Mucosa of descending colon (tissue), 3 donors: ENCODE data around the gene ALS2. TPM values are rescaled to one million over a fixed set of nuclear protein-coding genes. Genes with fewer than 3 reads are reported as not detected.

ENCODE experiments used
- ATAC-seq: fragments of 200-7000 bp; cut with Tn5 transposase; one replicate; pipeline ENCODE4 v1.9.1; 2020; ENCODE audit warnings: mild to moderate bottlenecking, moderate library complexity
- DNase-seq, 3 donors: peaks; one replicate each; pipeline ENCODE4 v3.0.0-alpha.2; 2020
- H3K36me3 ChIP-seq: fragments of 200-600 bp; one replicate; pipeline ENCODE4 v1.8.0; 2021; ENCODE audit warnings: low read depth, mild to moderate bottlenecking
- H3K4me1 ChIP-seq: fragments of 200-600 bp; one replicate; pipeline ENCODE4 v1.8.0; 2021; ENCODE audit warnings: low read depth, mild to moderate bottlenecking
- H3K4me3 ChIP-seq: fragments of 200-600 bp; one replicate; pipeline ENCODE4 v1.8.0; 2021; ENCODE audit warnings: mild to moderate bottlenecking
- H3K9me3 ChIP-seq: fragments of 200-600 bp; one replicate; pipeline ENCODE4 v1.8.0; 2021; ENCODE audit warnings: mild to moderate bottlenecking
- CTCF ChIP-seq: fragments of 200-600 bp; IDR thresholded peaks from one replicate; pipeline ENCODE4 v1.8.0; 2022; ENCODE audit warnings: antibody characterized with exemption, mild to moderate bottlenecking
- intact Hi-C, 2 donors: fragments of 100-400 bp; cut with DNase I in 1 of 2; cut with micrococcal nuclease in 1 of 2; formaldehyde crosslinking; loops; one replicate each; pipeline versions ENCODE4 v1.11.0 to v1.11.1; 2022; cut with DNase I, micrococcal nuclease
- long read RNA-seq, 2 donors: library from polyadenylated mRNA; unstranded; transcript quantifications; one replicate each; pipeline ENCODE4 v2.0.0, GENCODE V29; 2019 to 2021
- total RNA-seq, 3 donors: library from RNA; stranded (reverse); fragmentation: NEBNext Ultra II Directional in 2 of 3; extraction: Animal tissue kit (Norgen Biotek cat#: 25700) in 2 of 3; gene quantifications; one replicate each; pipeline versions ENCODE4 v1.2.1 to v1.2.4, GENCODE V29; 2021 to 2023
- donor health status: DM: no; HTN: no; CAD: no; lungs with moderate emphysema.
- donor health status: DM: no; HTN: no; CAD: no.
- donor health status: DM: no; HTN: yes; CAD: no.

The ALS2 gene
- total RNA-seq: 10 to 100 TPM in 2 of 3 donors, 1 to 10 TPM in 1; 8.8 to 18.2 (median 13.3) TPM
- long read RNA-seq, donor 1, partial matches to known transcripts: 4 of 6 reads
- long read RNA-seq, donor 1, other reads (novel, unspliced or antisense): 1 of 6 reads
- long read RNA-seq, donor 2, partial matches to known transcripts: 0 of 1 reads
- long read RNA-seq, donor 2, other reads (novel, unspliced or antisense): 1 of 1 reads

- Histone ChIP-seq H3K9me3 (no peaks in the 10 kb centered on the region), H3K4me3 (peak within 1 kb of the TSS; percentile 90), H3K4me1 (peaks cover 17% of the 10 kb centered on the region), H3K36me3 (no peaks in the 10 kb centered on the region)
- DNase-seq (peak; percentile 98 to 99 (median 98)), ATAC-seq (peak; percentile 97)
- intact Hi-C loops: no loop called here
- no peak for TF ChIP-seq CTCF
These were observed at the start of gene ALS2 for GRCh38 chr2:201780674-201781493. Gene ALS2 (minus strand): TSS chr2:201780933. CDS start chr2:201768885, 12,048 bp downstream.

GRCh38 chr2:201828220-201828619, 47.5 kb upstream of the ALS2 start:
- ATAC-seq (no peak), DNase-seq (no peak)
- TF ChIP-seq CTCF: no peak
- Histone ChIP-seq H3K36me3 (no peaks in the 10 kb centered on the region), H3K4me1 (no peaks in the 10 kb centered on the region), H3K9me3 (no peaks in the 10 kb centered on the region), H3K4me3 (no peak overlapping the region)
- intact Hi-C loops: no loop called here

- intact Hi-C loops: no loop called here
- Histone ChIP-seq H3K9me3 (no peaks in the 10 kb centered on the region), H3K36me3 (no peaks in the 10 kb centered on the region), H3K4me3 (no peak overlapping the region), H3K4me1 (no peaks in the 10 kb centered on the region)
- no peak for TF ChIP-seq CTCF
- DNase-seq (no peak), ATAC-seq (no peak)
These were observed 46.9 kb upstream of the ALS2 start for GRCh38 chr2:201827621-201828020.

GRCh38 chr2:201824212-201824611, 43.5 kb upstream of the ALS2 start:
- Histone ChIP-seq H3K4me3 (no peak overlapping the region), H3K4me1 (no peaks in the 10 kb centered on the region), H3K36me3 (no peaks in the 10 kb centered on the region), H3K9me3 (no peaks in the 10 kb centered on the region)
- no peak for TF ChIP-seq CTCF
- DNase-seq: no peak
- intact Hi-C loops: no loop called here
- no peak for ATAC-seq

- no peak for ATAC-seq
These were observed 40.3 kb upstream of the ALS2 start for GRCh38 chr2:201821080-201821479.

More at GRCh38 chr2:201821080-201821479, 40.3 kb upstream of the ALS2 start:
- Histone ChIP-seq H3K4me1 (no peaks in the 10 kb centered on the region), H3K9me3 (no peaks in the 10 kb centered on the region), H3K4me3 (no peak overlapping the region), H3K36me3 (no peaks in the 10 kb centered on the region)
- TF ChIP-seq CTCF: no peak
- no peak for DNase-seq
- intact Hi-C loops: no loop called here
